GM18858 (cell line): ENCODE measurements around the gene PSMA6.
"Not testable (repeated sequence)": the region's sequence is repeated elsewhere in the genome, so short reads cannot be mapped to it uniquely, and the experiment has no call there.

Experiments used
- ATAC-seq: cut with Tn5 transposase; IDR thresholded peaks from one replicate; pipeline ENCODE4 v1.9.1; 2021; ENCODE audit not compliant: unreplicated experiment

PSMA6 gene

GRCh38 chr14:35341751-35342488 is 49.7 kb downstream of the PSMA6 start:
- ATAC-seq: no peak

GRCh38 chr14:35342489-35343010 is 50.4 kb downstream of the PSMA6 start:
- ATAC-seq: no peak

DNA sequence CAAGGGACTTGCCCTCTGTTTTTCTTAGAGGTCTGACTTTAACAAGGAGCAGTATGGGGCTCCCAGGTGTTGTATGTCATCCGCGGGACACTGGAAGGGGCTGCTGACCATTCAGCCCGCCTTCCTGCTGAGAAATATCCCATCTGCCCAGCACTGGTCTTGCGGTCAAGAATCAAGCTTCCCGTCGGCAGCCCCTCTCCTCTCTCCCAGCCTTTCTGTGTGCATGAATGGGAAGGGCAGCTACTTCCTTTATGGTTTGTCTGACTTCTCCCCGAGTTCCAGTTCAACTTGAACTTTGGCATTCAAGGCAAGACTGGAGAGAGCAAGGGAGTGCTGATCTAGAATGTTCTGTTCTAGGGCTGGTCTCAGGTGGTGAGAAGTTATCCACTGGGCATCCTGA is 51.5 kb downstream of the PSMA6 start:
- ATAC-seq: no peak

DNA sequence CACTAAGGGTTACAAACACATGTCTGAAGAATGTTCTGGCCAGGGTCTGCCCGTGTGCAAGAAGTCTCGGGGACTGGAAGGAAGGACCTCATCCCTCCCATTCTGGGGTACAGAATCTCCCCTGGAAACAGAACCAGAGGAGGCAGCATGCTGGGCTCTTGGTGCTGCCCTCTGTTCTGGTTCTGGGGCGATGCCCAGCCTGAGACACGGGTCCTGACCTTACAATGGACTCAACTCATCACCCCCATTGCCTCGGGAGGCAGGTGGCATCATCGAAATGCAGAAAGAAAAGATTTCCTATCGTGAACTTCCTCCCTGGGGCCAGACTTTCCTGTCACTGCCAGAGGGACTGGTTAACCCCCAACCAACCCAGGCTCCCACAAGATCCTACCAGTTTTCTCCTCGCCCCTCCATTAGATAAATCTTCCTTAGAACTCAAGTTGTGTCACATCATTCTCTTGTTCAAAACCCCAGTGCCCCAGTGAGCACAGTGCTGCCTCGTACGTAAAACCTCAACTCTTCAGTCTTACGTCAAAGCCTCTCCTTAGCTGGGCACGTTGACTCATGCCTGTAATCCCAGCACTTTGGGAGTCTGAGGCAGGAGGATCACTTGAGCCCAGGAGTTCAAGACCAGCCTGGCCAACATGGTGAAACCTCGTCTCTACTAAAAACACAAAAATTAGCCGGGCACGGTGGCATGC is 52.1 kb downstream of the PSMA6 start:
- ATAC-seq: no peak

GRCh38 chr14:35346738-35347322 is 54.6 kb downstream of the PSMA6 start:
- no peak for ATAC-seq

DNA sequence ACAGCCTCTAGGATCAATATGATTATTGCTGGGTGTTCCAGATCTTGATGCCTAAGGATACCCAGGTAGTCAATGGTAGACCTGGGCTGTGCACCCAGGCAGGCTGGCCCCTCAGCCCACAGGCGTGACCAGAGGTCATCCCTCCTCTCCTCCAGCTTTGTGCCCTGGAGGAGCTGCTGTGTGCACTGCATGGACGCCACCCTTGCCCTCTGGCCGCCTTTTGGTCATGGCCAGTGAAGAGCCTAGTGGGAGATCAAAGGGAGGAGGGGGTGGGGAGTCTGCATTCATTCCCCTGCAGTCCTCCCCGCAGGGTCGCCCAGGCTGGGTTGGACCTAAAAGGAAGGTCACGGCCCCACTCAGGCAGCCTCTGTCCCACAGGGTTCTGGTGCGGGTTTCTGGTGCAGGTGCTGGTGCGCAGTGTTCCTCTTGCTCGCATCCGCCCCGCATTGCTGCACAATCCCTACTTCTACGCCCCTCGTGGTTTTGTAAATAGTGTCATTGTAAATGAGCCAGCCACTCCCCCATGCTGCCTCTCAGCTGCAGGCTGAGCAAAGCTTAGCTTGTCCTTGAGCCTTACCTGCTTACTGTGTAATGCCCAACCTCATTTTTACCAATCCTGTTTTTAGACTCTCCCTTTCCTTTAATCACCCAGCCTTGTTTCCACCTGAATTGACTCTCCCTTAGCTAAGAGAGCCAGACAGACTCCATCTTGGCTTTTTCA is 55.3 kb downstream of the PSMA6 start:
- no peak for ATAC-seq

GRCh38 chr14:35348044-35348380 is 55.8 kb downstream of the PSMA6 start:
- not testable (repeated sequence) for ATAC-seq

DNA sequence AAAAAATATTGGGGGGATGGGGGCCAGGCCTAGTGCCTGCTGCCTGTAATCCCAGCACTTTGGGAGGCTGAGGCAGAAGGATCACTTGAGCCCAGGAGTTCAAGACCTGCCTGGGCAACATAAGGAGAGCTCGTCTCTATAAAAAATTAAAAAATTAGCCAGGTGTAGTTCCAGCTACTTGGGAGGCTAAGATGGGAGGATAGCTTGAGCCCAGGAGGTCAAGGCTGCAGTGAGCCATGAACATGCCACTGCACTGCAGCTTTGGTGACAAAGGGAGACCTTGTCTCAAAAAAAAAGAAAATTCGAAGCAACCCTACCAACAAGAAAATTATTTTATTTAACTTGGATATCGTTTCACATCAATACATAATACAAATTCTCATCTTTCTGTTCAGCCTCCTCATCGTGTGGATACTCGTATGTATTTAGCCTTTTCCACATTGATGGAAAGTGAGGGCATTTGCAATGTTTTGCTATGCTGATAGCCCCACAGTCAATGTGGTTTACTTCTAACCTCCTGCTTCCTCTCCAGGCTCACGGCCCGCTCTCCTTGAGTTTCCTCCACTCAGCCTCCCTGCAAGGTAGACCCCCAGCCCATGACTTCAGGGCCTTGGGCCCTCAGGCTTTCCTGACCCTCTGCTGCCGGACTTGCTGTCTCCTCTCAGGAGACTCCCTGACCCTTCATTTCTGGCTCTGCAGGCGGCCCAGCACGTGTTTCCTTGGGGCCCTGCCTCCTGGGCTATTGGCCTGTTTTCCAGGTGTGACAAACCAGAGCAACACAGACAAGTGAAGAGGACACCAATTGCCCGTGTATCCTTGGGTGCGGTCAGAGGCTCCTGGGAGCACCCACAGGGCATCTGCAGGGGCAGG is 57.5 kb downstream of the PSMA6 start:
- no peak for ATAC-seq

DNA sequence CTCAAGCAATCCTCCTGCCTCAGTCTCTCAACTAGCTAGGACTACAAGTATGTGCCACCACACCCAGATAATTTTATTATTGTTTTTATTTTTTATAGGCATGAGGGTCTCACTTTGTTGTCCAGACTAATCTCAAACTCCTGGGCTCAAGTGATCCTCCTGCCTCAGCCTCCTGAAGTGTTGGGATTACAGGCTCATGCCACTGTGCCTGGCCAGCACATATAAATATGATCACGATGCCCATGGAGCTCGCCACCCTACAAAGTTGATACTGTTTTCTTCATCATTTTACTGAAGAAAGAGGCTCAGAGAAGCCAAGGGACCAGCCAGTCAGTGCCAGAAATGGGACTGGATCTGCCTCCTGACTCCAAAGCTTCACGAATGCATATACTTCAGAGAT is 59.3 kb downstream of the PSMA6 start:
- ATAC-seq: no peak

DNA sequence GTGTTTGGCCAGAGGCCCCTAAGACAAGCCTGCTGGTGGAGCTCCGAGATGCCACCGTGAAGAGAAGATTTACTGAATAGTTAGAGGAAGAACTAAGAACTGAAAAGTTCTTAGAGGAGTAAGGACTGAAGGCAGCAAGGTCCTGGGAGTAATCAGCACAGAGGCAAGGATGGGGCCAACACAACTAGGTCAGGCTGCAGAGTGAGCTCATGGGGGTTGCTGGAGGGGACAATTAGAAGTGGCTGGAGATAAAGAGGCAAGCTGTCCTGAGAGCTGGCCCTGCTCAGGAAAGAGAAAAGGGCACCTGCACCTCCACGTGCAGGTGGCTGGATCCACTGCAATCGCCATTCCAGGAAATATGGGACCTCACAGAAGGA is 59.7 kb downstream of the PSMA6 start:
- ATAC-seq: no peak

DNA sequence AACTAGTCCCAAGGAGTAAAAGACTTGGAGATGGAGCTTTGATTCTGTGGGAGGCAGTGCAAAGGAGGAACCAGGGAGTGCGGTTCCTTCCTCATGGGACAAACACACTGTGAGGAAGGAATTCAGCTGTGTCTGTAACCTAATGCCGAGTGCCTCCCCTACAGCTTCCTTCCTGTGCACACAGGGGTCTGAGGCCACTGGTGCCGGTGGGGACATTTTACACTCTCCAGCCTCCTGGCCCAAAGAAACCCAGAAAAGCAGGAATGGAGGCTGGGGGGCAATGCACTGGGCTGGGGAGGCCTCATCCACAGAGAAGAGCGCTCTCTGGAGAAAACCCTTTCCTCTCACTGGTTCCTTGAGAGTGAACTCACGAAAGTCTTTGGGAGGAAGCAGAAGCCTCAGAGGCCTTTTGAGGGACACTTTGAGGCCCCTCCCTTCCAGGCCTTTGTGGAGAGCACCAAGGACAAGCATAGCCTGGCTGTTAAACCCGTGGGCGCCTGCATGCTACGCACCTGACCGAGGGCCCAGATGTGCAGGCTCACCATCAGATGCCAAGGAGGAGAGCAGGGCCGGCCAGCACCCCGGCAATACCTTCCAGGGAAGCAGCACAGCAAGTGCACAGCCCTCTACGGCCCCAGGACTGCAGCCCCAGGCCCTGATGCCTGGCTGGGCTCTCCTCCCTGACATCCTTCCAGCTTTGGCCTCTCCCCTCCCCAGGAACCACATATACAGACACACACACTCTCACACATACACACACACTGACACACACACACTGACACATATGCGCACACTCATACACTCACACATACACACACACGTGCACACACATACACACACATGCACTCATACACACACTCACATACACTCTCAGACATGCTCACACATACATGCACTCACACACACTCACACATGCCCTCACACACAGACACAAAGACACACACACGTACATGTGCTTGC is 60.4 kb downstream of the PSMA6 start:
- ATAC-seq: no peak

GRCh38 chr14:35353409-35354172 is 61.4 kb downstream of the PSMA6 start:
- no peak for ATAC-seq

GRCh38 chr14:35355235-35355634 is 63.1 kb downstream of the PSMA6 start:
- not testable (repeated sequence) for ATAC-seq

DNA sequence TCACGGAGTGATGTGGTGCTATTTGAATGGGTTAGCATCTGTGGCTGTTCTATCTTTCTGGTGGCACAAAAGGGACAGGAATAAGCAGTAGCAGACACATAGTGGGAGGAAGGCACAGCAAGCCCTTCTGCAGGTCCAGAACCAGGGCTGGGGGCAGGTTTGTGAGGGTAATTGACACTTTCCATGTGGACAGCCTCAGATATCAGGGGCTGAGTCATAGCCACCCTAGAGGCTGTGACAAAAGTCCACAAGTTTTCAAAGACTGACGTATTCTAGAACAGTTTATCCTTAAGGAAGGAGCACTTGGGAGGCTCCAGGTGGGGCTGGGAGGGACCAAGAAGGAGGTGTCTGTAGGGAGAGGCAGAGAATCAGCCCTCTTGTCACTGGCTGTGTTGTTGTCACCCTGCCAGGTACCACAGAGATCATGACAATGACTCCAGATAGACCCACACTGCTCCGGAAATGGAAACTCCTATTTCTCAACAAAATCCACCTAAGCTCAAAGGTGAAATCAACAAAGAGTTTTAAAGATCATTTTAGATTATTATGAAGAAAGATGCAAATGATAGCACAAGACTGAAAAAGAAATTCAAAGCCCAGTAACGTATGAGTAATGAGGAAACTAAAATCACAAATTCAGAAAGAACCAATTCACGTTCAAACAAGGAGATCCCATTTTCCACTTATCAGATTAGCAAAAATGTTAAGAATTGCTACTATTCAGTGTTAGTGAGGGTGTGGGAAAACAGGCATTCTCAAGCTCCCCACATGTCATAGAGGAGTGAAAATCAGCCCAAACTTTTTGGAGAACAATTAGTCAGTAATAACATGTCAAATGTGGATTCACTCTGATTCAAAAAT is 64.0 kb downstream of the PSMA6 start:
- no peak for ATAC-seq

DNA sequence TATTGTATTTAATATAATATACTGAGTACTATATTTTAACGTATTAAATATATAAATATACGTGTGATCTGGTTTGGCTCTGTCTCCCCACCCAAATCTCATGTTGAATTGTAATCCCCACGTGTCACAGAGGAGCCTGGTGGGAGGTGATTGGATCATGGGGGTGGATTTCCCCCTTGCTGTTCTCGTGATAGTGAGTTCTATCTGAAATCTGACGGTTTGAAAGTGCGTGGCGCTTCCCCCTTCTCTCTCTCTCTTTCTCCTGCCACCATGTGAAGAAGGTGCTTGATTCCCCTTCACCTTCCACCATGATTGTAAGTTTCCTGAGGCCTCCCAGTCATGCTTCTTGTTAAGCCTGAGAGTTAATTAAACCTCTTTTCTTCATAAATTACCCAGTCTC is 67.5 kb downstream of the PSMA6 start:
- ATAC-seq: not testable (repeated sequence)

DNA sequence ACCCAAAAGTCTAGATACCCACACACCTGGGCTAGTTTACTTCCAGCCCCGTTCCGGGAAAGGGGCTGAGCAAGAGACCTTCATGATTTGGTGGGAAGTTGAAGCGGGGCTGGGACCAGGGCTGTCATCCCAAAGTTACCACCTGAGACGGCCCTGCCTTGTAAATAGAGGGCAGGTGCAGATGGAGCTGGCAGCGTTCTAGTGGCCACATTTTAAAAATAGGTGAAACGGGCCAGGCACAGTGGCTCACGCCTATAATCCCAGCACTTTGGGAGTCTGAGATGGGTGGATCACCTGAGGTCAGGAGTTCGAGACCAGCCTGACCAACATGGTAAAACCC is 68.9 kb downstream of the PSMA6 start:
- ATAC-seq: no peak

- no peak for ATAC-seq
These were observed 70.3 kb downstream of the PSMA6 start for GRCh38 chr14:35362450-35362849.

- no peak for ATAC-seq
These were observed 70.8 kb downstream of the PSMA6 start for GRCh38 chr14:35362911-35363374.
